A172 (cell line): ENCODE results near the gene PDZRN3. TPM values are rescaled to one million over a fixed set of nuclear protein-coding genes. Genes with fewer than 3 reads are reported as not detected.

ENCODE experiments used
- DNase-seq: peaks from one replicate; pipeline ENCODE4 v3.0.0-alpha.2; 2015; ENCODE audit warnings: low spot score
- total RNA-seq: library from RNA; depleted of rRNA; stranded (reverse); fragments of >200 nt; shearing (Covaris generic); gene quantifications from 2 replicates; pipeline ENCODE4 v1.2.3, GENCODE V29; 2014

PDZRN3 gene
- total RNA-seq, 1 experiment from 2014 or later, result not detected

DNA sequence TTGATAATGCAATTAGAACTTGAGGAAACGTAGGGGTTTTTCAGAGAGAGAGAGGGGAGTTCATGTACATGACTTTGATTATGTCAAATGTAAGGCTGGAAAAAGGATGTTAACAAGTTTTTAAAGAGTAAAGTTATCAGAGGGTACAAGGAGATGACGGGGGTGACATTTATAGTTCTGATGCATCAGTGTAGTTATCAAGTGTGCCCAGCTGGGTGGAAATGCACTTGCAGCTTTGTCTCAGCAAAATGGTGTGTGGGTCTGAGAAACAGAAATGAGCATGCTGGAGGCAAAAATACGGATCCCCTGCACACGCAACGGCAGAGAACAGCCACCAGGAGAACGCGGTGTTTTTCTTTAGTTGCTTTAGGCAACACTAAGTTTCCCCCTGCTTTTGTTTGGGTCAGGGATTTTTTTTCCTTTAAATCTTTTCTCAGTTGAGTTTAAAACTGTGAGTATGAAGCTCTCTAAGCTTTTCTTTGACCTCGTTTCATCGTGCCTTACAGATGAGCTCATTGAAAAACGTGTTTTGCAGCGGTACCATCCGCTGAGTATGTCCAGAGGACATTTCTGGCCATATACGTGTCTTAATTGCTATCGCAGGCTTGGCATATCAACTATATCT, 205.4 kb downstream of the PDZRN3 start:
- DNase-seq, result no peak

DNA sequence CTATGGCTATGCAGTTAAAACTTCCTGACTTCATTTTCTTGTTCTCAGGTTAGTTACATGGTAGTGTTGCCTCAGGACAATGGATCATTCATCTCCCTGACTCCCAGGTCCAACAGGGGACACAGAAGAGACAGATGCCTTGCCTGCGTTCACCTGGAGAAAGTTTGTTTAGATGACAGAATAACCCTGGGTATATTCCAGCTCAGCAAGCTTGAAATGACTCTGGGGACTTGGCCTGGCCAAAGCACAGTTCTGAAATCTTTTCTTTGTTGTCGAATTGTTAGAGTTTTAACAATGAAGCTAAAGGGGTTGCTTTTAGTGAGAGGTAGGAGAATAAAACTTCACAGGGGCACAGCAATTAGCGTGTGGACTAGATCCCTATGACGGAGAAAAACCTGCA, 206.1 kb downstream of the PDZRN3 start:
- DNase-seq, result no peak

DNA sequence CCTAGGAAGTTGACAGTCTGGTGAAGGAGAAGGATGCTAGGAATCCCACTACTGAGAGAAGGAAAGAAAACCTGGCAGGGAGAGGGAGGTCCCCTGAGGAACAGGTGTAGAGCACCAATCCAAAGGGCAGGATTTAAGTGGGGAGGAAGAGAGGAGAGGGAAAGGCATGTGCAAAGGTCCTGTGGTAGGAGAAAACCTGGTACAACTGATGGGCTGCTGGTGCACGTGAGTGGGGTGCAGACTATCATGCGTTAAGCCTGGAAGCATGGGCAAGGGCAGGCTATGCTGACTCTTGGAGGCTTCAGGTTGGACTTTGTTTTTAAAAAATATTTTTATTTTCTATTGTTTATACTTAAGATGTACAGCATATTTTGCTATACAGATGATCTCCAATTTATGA, 209.6 kb downstream of the PDZRN3 start:
- DNase-seq, result no peak

DNA sequence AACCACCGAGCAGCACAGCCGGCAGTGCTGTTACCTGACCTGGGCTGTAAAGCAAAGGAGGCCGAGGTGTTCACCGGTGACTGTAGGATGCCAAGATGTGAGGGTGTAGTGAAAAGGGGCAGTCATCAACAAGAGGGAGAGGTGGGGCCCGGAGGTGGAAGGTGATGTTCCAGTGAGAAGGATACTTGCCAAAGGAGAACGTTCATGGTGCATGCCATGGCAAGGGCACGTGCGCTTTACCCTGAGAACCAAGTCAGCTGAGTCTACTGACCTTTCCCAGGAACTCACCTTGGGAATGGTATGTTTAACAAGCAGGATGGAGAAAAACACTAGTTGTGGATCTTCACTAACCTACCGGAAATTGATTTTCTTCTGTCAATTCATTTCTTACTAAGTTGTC, 211.1 kb downstream of the PDZRN3 start:
- no peak for DNase-seq

- no peak for DNase-seq
Observed at GRCh38 chr3:73411993-73412392, 212.7 kb downstream of the PDZRN3 start.

DNA sequence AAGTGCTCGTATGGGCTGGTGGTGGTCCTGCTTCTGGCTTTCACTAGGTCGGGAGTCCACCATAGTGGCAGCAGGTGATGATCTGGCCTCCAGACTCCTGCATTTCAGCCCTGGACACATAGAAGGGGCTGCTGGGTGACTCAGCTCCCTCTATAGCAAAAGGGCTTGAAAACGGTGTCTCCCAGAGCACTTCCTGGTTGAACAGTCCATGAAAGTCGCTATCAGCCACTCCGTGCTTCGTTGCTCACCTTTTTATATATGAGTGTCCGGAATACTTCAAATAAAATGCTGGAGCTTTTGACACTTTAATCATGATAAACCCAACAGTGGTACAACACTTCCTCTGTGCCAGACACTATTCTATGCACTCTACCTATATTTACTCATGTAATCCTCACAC, 213.2 kb downstream of the PDZRN3 start:
- no peak for DNase-seq

- no peak for DNase-seq
Observed at GRCh38 chr3:73409138-73409763, 215.5 kb downstream of the PDZRN3 start.

- DNase-seq, result no peak
Observed at GRCh38 chr3:73408634-73409033, 216.1 kb downstream of the PDZRN3 start.

GRCh38 chr3:73407577-73407976, 217.2 kb downstream of the PDZRN3 start:
- DNase-seq, result no peak

DNA sequence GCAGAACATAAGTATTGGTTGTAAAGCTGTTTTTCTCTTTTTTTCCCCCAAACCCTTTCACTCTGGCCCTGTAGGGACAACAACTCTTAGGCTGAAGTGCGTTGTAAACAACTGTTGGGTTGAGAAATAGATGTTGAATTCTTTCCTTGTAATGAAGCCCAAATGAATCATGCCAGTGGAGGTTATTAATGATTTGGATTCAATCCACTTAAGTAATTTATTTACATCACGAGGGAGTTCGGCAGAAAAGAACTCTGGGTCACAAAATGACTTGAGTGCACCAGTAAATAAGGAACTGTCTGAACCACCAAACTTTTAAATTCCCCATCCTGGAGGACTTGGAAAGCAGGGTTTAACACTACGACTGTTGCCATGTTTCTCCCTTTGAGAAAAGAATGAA, 218.9 kb downstream of the PDZRN3 start:
- DNase-seq, result no peak

DNA sequence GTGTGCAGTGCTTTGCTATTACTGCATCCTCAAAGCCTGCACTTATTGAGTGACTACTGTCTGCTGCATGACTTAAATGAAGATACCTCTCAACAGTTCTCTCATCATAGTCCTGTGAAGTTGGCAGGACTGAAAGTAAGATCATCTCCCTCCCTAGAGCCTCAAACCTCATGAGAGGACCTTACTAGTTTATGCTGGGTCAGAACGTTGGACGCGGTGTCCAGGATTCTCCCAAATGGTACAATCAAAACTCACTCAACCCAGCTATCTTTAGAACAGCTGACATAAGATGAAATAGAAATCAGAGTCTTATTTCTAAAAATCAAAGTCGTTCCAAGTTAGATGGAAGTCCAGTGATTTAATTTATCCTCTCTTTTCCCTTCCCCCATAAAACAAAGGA, 219.7 kb downstream of the PDZRN3 start:
- DNase-seq, result no peak

DNA sequence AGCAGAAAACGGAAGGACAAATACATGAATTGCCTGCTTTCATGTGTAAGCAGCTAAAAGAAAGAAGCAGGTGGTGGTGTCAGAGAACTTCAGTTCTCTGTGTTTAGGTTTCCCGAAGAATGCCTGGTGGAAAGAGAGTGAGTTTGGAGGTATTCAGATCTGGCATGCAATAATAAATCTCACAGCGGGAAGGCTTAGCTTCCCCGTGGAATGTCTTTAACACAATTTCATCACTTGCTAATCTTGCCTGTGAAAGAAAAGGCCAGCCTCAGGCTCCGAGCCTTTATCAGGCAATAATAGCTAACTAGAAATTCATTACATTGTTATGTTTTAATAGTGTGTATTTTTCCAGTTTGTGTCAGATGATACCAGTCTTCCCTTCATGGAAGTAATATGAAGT, 220.3 kb downstream of the PDZRN3 start:
- DNase-seq, result no peak

DNA sequence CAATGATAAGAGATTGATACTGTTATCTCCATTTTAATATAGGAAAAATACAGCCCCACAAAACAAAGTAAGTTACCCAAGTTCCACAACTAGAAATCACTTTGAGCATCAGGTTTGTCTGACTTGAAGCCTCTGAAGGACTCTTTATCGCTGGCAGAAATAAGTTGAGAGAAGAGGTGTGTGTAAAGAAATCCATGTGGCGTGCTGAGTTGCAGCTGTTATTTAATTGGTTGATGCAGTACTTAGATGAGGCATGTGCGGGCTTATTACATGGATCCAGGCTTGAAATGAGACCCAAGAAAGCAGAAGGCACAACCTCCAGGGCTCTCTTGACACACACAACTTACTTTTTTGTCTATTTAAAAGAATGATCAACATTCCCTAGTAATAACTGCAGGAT, 221.3 kb downstream of the PDZRN3 start:
- no peak for DNase-seq

DNA sequence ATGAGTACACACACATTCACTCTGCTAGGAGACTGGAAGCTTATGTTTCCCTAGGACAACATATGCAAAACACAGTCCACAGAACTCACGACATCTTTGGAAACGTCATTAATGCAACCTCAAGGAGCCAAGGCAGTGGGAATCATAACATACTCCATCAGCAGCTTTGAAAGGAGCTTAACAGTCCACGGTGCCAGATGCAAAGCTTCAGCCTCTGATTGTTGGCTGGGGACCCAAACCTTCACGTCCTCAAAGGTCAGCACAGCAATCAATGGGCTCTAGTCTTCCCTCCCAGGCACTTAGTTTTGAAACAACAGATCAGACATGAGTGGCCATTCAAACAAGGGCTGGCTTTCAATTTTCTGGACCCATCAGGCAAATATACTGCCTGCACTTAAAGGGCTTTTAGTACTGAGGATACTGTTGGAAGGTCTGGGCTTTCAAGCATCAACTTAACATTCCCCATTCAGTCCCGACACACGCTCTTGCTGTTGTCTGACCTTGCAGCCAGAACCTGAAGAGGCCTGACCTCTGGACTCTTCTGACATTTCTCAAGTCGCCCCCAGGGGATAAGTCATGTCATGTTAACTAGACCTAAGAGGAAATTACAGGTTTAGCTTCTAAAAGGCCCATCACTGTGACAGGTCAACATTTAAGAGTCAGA, 223.0 kb downstream of the PDZRN3 start:
- no peak for DNase-seq

- no peak for DNase-seq
Observed at GRCh38 chr3:73401059-73401458, 223.7 kb downstream of the PDZRN3 start.

- no peak for DNase-seq
Observed at GRCh38 chr3:73399666-73400253, 225.0 kb downstream of the PDZRN3 start.

DNA sequence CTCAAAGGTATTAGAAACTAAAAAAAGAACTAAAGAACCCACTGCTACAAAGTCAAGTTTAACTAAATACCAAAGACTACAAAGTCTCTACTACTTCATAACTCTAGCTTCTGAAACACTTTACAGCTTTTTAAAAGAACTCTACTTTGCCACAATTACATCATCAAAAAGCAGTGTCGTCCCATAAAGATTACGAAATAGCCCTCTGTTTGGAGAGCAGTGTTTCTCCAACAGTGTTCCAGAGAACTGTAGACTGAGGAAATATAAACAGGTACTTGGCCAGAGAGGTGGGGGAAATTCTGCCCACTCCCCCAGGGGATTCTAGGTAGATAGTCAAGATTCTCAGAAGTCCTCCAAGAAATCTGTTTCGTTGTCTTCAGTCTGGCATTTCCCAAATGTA, 225.6 kb downstream of the PDZRN3 start:
- DNase-seq, result no peak

- DNase-seq, result no peak
Observed at GRCh38 chr3:73398084-73398483, 226.7 kb downstream of the PDZRN3 start.

DNA sequence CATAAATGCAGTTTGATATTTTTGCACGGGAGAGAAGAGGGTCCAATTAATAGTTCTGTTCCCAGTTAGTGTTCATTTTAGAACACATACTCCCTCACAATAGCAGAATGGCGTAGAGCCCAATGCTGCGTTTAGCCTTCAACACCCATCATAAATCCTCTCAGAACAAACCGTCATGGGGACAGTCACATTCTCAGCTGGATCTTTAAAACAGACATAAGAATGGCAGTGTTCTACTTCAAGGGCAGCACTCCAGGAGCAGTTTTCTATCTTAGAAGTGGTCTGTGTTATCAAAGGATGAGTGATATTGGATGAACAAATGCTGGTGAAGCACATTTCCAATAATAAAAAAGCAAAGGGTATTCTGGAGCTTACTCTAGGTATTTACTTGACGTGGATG, 230.5 kb downstream of the PDZRN3 start:
- DNase-seq, result no peak

DNA sequence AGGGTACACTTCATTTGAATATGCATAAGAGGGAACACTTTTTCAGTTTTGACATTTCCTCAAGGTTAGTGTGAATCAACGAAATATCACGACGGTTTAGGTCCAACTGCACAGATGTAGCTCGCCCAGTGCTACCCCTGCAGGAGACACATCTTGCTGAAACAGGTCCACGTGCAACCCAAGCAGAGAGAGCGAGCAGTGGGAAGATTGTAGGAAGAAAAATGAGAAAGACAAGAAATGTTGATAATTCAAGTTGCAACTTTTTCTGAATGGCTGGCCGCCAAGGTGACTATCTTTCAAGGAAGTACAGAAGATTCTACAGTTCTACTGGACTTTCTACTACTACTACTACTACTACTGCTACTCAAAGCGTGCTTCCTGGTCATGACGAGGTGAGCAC, 231.7 kb downstream of the PDZRN3 start:
- DNase-seq, result no peak

DNA sequence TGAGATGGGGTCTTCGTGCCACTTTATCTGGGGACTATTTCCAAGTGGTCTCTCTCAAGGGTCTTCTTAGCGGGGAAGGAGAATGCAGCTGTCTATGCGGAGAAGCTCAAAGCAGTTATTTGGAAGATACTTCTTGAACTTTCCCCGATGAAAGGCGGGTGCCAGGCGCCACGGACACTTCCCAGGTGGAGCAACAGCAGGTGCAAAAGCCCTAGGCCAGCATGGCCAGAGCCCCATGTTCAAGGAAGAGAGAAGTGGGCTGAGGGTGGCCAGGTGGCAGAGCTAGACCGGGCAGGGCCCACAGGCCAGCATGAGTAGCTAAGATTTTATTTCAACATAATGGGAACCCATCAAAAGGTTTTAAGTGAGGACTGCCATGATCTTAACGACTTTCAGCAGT, 232.8 kb downstream of the PDZRN3 start:
- no peak for DNase-seq

GRCh38 chr3:73389928-73390327, 234.8 kb downstream of the PDZRN3 start:
- no peak for DNase-seq
